Fibroblast of skin of back (primary cell): ENCODE measurements around the gene SPPL2C. TPM values are rescaled to one million over a fixed set of nuclear protein-coding genes. Genes with fewer than 3 reads are reported as not detected.

Experiments used
- DNase-seq: peaks from one replicate; pipeline ENCODE4 v3.0.0-alpha.2; 2013
- polyA plus RNA-seq, 2 experiments: library from polyadenylated mRNA; unstranded; fragments of 120-200 nt; gene quantifications; one replicate each; pipeline ENCODE4 v1.2.1, GENCODE V29; 2013; ENCODE audit not compliant: insufficient read length in 2 of 2

The SPPL2C gene
- not detected for polyA plus RNA-seq (2013, experiment 1 of 2; ENCODE audit: insufficient read length)
- polyA plus RNA-seq (2013, experiment 2 of 2; ENCODE audit: insufficient read length), result not detected

DNA sequence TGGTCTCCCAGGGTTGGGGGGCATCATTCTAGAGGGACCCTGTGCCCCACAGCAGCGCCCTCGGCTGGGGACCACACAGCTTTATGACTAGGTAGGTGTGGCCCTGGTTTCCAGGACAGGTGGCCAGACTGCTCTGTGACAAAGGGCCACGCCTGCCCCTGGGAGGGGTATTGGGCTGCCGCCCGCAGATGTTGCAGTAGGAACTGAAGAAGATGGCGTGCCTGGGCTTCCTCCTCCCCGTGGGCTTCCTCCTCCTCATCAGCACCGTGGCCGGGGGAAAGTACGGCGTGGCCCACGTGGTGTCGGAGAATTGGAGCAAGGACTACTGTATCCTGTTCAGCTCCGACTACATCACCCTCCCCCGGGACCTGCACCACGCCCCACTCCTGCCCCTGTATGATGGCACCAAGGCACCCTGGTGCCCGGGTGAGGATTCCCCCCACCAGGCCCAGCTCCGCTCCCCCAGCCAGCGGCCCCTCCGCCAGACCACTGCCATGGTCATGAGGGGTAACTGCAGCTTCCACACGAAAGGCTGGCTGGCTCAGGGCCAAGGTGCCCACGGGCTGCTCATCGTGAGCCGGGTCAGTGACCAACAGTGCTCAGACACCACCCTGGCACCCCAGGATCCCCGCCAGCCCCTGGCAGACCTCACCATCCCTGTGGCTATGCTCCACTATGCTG lies at the start of gene SPPL2C:
Gene SPPL2C, plus strand, starts transcription at position 187 of the 681 bp plus-strand sequence. Its CDS starts 26 bp downstream, at position 213.
- no peak for DNase-seq

GRCh38 chr17:45800816-45801215 lies 43.9 kb upstream of the SPPL2C start:
- DNase-seq, result no peak

DNA sequence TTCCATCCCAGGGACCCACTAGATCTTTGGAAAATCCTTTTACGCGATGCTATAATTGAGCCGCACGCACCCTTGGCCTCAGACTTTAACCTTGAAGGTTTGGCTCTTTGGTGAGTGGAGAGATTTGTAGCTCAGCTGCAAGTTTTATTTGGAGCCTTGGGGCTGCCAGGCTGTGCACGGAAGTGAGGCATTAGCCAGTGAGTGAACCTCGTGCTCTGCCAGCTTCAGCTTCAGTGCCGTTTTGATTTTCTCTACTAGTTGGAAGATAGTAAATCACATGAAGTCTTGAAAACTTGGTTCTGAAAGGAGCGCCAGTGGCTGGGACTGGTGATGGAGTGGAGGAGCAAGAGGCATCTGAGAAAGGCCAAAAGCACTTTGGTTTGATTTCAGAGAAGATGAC lies 43.3 kb upstream of the SPPL2C start:
- DNase-seq, result no peak

DNA sequence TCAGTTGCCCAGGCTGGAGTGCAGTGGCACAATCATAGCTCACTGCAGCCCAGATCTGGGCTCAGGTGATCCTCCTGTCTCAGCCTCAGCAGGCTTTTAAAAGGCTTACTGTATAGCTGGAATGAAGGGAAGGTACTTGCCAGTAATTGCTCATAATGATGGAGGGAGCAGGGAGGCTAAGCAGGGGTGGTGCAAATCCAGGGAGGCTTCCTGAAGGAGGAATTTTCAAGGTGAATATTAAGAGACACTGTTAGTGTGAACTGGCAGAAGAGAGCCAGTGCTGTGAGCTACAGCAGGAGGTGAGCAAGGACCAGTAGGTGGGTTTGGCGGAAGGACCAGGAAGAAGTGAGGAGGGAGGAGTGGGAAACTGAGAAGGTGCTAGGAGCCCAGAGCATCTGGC lies 35.8 kb upstream of the SPPL2C start:
- no peak for DNase-seq

DNA sequence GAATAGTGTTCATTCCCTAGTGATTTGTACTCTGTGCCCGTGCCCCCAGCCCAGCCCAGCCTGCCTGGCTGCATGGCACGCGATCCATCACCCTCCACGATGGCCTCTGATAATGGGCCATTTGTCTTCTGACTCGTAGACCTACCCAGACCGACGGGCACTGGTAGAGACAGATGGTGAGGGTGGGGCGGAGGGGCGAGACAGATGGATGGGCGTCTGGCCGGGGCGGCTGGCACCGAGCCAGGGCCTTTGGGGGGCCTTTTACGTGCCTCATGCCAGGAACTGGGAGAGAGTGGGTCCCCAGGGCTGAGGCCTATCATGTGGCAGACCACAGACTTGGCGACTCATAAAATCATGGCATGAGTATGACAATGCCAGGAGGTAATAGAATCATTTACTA lies 35.2 kb upstream of the SPPL2C start:
- DNase-seq, result no peak

- peak; percentile 3 for DNase-seq
Observed at GRCh38 chr17:45812102-45812501, 32.6 kb upstream of the SPPL2C start.

DNA sequence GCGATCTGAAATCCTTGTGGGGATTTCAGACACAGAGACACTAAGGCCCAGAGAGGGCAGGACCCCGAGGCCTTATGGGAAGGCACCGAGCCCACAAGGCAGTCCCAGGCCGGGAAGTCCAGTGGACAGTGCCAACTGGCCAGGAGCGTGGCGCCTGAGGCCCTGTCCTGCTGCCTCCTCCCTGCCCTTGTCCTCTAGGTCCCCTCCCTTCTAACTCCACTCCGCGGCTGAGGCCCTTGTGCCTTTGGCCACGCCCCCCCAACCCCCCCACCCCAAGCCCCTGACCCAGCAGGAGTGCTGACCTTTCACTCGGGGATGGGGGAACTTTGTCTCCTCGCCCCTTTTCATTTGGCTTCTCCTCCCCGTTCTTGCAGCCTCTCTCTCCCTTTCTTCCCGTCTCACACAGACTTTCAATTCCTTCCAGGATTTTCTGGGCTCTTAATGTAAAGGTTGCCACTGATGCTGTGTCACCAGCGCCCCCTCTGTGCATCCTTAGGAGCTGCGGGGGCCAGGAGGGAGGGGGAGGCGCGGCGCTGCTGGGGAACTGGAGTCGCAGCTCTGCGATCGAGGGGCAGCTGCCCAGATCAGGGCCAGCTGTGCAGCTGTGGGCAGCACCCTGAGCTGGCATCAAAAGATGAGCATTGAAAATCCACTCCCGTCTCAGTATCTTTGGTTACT lies 31.5 kb upstream of the SPPL2C start:
- DNase-seq, result no peak

DNA sequence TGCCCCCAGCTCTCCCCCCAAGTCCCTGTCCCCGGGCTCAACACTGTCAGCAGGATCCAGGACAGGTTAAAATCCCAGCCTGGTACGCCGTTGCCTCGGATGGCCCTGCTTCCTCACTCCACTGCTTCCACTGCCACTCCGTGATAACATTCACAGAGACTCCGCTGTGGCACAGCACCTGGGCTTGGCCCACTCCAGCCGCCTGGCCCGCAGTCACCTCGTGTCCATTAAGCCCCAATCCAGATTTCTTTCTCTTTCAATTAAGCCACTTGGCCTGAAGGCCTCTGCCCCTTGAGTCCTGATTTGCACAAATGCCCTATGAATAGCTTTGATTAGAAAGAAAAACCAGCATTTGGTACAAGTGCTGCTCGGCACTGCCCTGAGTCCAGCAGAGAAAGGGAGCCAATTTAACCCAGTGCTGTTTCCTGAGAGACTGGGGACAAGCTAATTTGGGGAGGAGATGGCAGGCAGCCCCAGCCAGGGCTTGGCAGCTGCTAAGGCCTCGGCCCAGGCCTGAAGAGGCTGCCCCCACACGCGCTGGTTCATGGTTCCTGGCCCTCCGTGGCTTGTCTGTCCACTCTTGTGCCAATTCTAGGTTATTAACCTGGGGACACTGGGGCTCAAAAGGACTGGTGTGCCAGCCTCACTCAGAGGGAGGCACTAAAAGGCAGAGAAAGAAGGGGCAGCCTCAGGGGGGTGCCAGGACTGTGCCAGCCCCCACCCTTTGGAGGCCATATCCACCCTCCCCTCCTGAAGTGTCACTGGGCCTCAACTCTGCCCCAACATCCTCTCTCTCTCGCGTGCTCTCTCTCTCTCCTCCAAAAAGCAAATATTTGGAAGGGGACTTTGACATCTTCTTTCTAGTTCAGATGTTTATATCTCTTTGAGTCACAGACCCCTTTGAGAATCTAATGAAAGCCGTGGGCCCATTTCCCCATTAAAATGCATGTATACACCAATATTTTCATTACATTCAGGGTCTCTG lies 29.8 kb upstream of the SPPL2C start:
- no peak for DNase-seq

GRCh38 chr17:45815752-45816151 lies 28.9 kb upstream of the SPPL2C start:
- DNase-seq, result no peak

- DNase-seq, result no peak
Observed at GRCh38 chr17:45818041-45818440, 26.6 kb upstream of the SPPL2C start.

DNA sequence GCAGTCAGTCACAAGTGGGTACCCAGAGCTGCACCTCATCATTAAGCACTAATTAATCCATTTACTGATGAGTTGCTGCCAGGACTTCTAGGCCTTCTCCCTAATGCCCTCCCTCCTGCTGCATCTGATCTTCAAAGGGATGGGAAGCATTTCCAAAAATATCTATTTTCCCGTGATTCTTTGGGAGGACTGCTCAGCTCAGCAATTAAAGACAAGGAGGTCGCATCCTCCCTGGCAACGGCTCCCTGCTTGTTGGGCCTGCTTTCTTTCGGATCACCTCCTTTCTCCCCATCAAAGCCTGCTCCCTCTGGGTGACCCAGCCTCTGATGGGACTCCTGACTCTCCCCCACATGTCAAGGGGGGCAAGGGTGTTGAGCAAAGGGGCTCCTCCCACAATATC lies 26.0 kb upstream of the SPPL2C start:
- DNase-seq, result no peak

GRCh38 chr17:45819632-45820031 lies 25.0 kb upstream of the SPPL2C start:
- DNase-seq, result no peak

DNA sequence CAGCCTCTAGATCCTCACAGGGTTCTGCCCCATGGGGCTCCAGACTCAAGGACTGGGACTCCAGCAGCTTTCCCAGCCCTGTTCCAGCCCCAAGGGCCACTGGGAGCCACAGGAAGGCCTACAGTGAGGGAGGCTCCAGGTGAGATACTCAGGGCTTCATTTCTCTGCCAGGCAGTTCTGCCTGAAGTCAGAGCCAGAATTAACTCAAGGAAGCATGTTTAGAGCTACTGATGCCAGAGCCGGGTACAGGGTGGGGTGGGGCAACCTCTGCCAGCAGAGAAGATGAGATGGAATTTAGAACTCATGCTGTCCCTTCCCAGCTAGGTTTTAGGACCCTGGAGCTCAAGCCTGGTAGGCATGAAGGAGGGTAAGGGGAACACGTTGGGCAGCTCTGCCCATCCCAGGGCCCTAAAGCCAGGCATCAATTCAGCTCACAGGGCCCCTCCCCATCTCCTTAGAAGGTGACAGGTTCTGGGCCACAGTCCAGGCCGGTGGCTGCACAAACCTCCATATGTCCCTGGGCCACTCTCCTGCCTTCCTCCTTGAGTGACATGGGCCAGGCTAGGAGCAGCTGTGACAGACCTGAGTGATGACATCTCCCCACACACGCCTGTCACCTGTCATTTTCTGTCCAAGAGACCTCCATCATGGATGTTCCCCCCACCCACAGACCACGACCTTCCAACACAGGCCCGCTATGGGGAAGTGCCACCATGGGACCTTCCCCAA lies 24.5 kb upstream of the SPPL2C start:
- no peak for DNase-seq

GRCh38 chr17:45821147-45821546 lies 23.5 kb upstream of the SPPL2C start:
- DNase-seq, result no peak

- no peak for DNase-seq
Observed at GRCh38 chr17:45823598-45823997, 21.1 kb upstream of the SPPL2C start.

DNA sequence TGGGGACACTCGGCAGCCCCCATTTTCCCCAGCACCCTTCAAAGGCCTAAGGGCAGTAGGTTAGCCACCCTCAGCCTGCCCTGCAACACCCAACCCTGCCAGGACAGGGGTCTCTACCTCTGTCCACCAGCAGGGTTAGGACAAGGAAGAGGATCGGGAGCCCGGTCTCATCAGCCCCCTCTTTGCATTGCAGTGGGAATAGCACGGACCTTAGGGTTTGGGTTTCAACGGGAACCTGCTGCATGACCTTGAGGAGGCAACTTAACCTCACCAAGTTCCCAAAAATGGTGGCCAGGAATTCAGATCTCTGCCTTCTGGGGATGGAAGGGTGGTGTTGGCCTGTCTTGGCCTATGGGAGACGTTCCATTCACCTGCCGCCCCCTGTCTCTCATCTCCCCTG lies 20.2 kb upstream of the SPPL2C start:
- DNase-seq, result no peak

DNA sequence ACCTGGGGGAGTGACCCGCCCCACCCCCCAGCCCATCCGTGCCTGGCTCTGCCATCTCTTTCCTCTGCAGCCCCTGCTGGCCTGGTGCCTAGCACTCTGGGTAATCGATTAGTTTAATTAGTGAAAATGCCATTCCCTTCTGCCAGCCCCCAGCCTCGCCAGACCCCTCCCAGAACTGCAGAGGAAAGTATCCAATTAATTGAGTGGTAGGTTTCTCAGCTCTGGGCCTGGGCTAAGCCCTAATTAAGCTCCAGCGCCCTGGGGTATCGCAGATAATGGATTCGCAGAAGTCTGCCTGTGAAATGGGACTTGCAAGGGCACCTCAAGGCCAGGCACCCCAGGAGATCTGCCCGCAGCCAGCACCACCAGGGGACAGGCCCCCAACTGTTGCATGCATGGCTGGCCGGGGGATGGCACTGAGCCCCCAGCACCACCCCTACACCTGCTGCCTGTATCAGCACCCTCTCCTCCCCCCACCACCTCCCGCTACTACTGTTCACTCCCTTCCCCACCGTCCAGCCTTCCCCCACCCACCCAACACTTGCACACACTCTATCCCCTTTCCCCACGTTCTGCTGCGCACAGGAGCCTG lies 19.7 kb upstream of the SPPL2C start:
- no peak for DNase-seq

- DNase-seq, result no peak
Observed at GRCh38 chr17:45825792-45826191, 18.9 kb upstream of the SPPL2C start.

- DNase-seq, result no peak
Observed at GRCh38 chr17:45826919-45827588, 17.6 kb upstream of the SPPL2C start.

DNA sequence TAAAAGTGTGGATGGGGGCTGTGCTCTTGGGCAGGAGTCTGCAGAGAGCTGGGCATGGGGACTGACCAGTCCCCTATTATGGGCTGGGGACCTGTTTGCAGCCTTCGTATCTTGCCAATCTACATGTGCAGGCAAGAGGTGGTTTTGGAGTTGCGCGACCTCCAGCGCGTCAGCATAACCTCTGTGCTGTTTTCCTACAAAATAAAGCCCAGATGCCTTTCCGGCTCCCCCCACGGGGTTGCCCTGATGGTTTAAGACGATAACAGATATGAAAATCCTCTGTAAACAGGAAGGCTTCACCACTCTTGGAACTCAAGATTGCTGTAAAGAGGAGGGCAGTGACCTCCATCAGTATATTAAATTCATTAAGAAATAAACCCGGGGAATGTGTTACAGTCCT lies 16.5 kb upstream of the SPPL2C start:
- no peak for DNase-seq

GRCh38 chr17:45828582-45829133 lies 16.0 kb upstream of the SPPL2C start:
- DNase-seq, result no peak
